ENCODE results near the gene GAPVD1. TPM values are rescaled to one million over a fixed set of nuclear protein-coding genes. Genes with fewer than 3 reads are reported as not detected.
"Not testable (repeated sequence)": the region's sequence is repeated elsewhere in the genome, so short reads cannot be mapped to it uniquely, and the experiment has no call there.

The GAPVD1 gene
- total RNA-seq, 1 donor from 2014 or later, result 56.5 TPM

GRCh38 chr9:125296843-125297372, 35.3 kb downstream of the GAPVD1 start:
- peaks cover 1% of the 10 kb centered on the region for H3K36me3 Mint-ChIP-seq (ENCODE audit: unreplicated experiment)
- H3K27ac Mint-ChIP-seq (ENCODE audit: unreplicated experiment), result peak overlapping the region; percentile 73
- no peaks in the 10 kb centered on the region for H3K27me3 Mint-ChIP-seq (ENCODE audit: unreplicated experiment)
- H3K4me1 Mint-ChIP-seq (ENCODE audit: unreplicated experiment), result peaks cover 20% of the 10 kb centered on the region
- H3K4me3 Mint-ChIP-seq (ENCODE audit: unreplicated experiment), result no peak overlapping the region
- no peak for TF ChIP-seq CTCF (IDR thresholded peaks at IDR 0.05)
- no peak for DNase-seq (ENCODE audit: extremely low spot score, unreplicated experiment)
- H3K9me3 Mint-ChIP-seq (ENCODE audit: unreplicated experiment), result no peaks in the 10 kb centered on the region

- no peaks in the 10 kb centered on the region for H3K27me3 Mint-ChIP-seq (ENCODE audit: unreplicated experiment)
- H3K9me3 Mint-ChIP-seq (ENCODE audit: unreplicated experiment), result no peaks in the 10 kb centered on the region
- TF ChIP-seq CTCF (IDR thresholded peaks at IDR 0.05), result no peak
- peaks cover 20% of the 10 kb centered on the region for H3K4me1 Mint-ChIP-seq (ENCODE audit: unreplicated experiment)
- no peak overlapping the region for H3K27ac Mint-ChIP-seq (ENCODE audit: unreplicated experiment)
- peaks cover 8% of the 10 kb centered on the region for H3K36me3 Mint-ChIP-seq (ENCODE audit: unreplicated experiment)
- no peak for DNase-seq (ENCODE audit: extremely low spot score, unreplicated experiment)
- H3K4me3 Mint-ChIP-seq (ENCODE audit: unreplicated experiment), result no peak overlapping the region
Observed at GRCh38 chr9:125297917-125298316, 36.3 kb downstream of the GAPVD1 start.

- no peak overlapping the region for H3K4me3 Mint-ChIP-seq (ENCODE audit: unreplicated experiment)
- no peaks in the 10 kb centered on the region for H3K9me3 Mint-ChIP-seq (ENCODE audit: unreplicated experiment)
- H3K27ac Mint-ChIP-seq (ENCODE audit: unreplicated experiment), result no peak overlapping the region
- no peak for DNase-seq (ENCODE audit: extremely low spot score, unreplicated experiment)
- peaks cover 12% of the 10 kb centered on the region for H3K4me1 Mint-ChIP-seq (ENCODE audit: unreplicated experiment)
- H3K27me3 Mint-ChIP-seq (ENCODE audit: unreplicated experiment), result no peaks in the 10 kb centered on the region
- no peak for TF ChIP-seq CTCF (IDR thresholded peaks at IDR 0.05)
- peaks cover 27% of the 10 kb centered on the region for H3K36me3 Mint-ChIP-seq (ENCODE audit: unreplicated experiment)
Observed at GRCh38 chr9:125302241-125302640, 40.6 kb downstream of the GAPVD1 start.

GRCh38 chr9:125304273-125304672, 42.6 kb downstream of the GAPVD1 start:
- no peak overlapping the region for H3K27ac Mint-ChIP-seq (ENCODE audit: unreplicated experiment)

GRCh38 chr9:125312411-125312810, 50.8 kb downstream of the GAPVD1 start:
- peaks cover 49% of the 10 kb centered on the region for H3K36me3 Mint-ChIP-seq (ENCODE audit: unreplicated experiment)

More at GRCh38 chr9:125304273-125304672, 42.6 kb downstream of the GAPVD1 start:
- Mint-ChIP-seq H3K27me3 (ENCODE audit: unreplicated experiment) (no peaks in the 10 kb centered on the region), H3K4me3 (ENCODE audit: unreplicated experiment) (no peak overlapping the region), H3K9me3 (ENCODE audit: unreplicated experiment) (no peaks in the 10 kb centered on the region), H3K4me1 (ENCODE audit: unreplicated experiment) (peaks cover 2% of the 10 kb centered on the region), H3K36me3 (ENCODE audit: unreplicated experiment) (peaks cover 37% of the 10 kb centered on the region)
- TF ChIP-seq CTCF (IDR thresholded peaks at IDR 0.05), result no peak
- DNase-seq (ENCODE audit: extremely low spot score, unreplicated experiment), result no peak

GRCh38 chr9:125316359-125316758, 54.7 kb downstream of the GAPVD1 start:
- DNase-seq (ENCODE audit: extremely low spot score, unreplicated experiment); H3K4me3 Mint-ChIP-seq (ENCODE audit: unreplicated experiment): not testable (repeated sequence)

More at GRCh38 chr9:125312411-125312810, 50.8 kb downstream of the GAPVD1 start:
- no peak for DNase-seq (ENCODE audit: extremely low spot score, unreplicated experiment)
- no peaks in the 10 kb centered on the region for H3K4me1 Mint-ChIP-seq (ENCODE audit: unreplicated experiment)
- no peaks in the 10 kb centered on the region for H3K9me3 Mint-ChIP-seq (ENCODE audit: unreplicated experiment)
- no peak overlapping the region for H3K4me3 Mint-ChIP-seq (ENCODE audit: unreplicated experiment)
- H3K27me3 Mint-ChIP-seq (ENCODE audit: unreplicated experiment), result no peaks in the 10 kb centered on the region
- H3K27ac Mint-ChIP-seq (ENCODE audit: unreplicated experiment), result no peak overlapping the region
- no peak for TF ChIP-seq CTCF (IDR thresholded peaks at IDR 0.05)

More at GRCh38 chr9:125316359-125316758, 54.7 kb downstream of the GAPVD1 start:
- H3K4me1 Mint-ChIP-seq (ENCODE audit: unreplicated experiment); H3K27ac Mint-ChIP-seq (ENCODE audit: unreplicated experiment); H3K27me3 Mint-ChIP-seq (ENCODE audit: unreplicated experiment); H3K9me3 Mint-ChIP-seq (ENCODE audit: unreplicated experiment): not testable (repeated sequence)
- H3K36me3 Mint-ChIP-seq (ENCODE audit: unreplicated experiment), result peaks cover 53% of the 10 kb centered on the region
